ENCODE data around the gene STH. TPM values are rescaled to one million over a fixed set of nuclear protein-coding genes. Genes with fewer than 3 reads are reported as not detected.

STH gene
- total RNA-seq, 1 donor from 2014 or later = not detected

DNA sequence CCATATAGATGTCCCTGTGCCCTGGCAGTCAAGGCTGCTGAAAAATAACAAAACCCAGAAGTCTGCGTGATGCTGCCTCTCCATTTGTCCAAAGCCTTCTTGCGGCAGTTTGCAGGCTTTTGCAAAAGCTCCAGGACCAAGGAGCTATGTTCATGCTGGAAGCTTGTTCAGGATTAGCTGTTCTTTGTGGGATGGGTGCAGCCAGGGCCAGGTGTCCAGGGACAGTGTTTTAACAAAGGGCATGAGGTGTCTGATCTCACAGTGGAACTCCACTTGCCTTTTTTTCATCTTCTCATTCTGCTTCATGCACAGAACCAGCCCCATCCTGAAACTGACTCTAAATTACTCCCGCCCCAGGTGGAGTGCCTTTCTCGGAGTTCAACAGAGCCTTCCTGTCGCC is 31.7 kb upstream of the STH start:
- DNase-seq (ENCODE audit: low read depth) = no peak

DNA sequence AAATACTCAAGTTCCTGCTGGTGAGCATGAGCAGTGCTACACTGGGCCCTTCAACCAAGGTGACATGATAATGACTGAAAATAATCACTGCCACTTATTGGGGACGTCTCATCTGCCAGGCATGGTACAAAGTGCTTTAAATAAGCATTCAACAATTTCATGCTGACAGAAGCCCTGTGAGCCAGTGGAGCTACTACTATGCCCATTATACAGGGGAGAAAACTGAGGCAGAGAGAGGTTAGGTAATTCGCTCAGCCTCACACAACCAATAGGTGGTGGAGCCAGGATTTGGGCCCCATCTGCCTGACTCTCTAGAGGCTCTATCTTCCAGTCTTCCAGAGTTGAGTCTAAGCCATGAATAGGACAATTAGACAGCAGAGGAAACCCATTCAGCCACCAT is 30.3 kb upstream of the STH start:
- no peak for DNase-seq (ENCODE audit: low read depth)

DNA sequence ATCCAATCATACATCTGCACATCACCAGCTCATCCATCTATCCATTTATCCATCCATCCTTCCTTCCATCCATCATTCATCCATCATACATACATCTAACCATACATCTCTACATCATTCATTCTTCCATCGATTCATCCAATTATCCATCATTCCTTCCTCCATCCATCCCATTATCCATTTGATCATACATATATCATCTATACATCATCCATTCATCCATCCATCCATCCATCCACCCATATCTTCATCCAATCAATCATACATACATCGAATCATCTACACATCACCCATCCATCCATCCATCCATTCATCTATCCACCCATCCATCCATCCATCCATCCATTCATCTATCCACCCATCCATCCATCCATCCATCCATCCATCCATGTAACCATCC is 29.3 kb upstream of the STH start:
- no peak for DNase-seq (ENCODE audit: low read depth)

DNA sequence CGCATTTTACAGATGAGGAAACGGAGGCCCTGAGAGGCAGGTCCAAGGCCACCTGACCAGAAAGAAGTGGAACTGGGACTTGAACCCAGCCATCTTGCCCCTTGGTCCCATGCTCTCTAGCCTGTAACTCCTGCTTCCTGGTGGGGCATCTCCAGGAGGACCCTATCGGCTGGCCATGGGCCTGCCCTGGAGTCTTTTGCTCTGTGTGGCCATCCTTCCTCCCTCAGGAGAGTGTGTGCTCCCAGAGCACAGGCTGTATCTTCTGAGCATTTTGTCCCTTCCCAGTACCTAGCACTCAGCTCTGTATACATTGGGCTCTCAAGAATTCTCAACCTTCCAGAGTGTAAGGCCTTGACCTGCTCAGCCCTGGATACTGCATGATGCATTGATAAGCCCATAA is 28.4 kb upstream of the STH start:
- no peak for DNase-seq (ENCODE audit: low read depth)

DNA sequence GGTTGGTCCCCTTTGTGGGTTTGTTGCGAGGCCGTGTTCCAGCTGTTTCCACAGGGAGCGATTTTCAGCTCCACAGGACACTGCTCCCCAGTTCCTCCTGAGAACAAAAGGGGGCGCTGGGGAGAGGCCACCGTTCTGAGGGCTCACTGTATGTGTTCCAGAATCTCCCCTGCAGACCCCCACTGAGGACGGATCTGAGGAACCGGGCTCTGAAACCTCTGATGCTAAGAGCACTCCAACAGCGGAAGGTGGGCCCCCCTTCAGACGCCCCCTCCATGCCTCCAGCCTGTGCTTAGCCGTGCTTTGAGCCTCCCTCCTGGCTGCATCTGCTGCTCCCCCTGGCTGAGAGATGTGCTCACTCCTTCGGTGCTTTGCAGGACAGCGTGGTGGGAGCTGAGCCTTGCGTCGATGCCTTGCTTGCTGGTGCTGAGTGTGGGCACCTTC is 27.3 kb upstream of the STH start:
- no peak for DNase-seq (ENCODE audit: low read depth)

DNA sequence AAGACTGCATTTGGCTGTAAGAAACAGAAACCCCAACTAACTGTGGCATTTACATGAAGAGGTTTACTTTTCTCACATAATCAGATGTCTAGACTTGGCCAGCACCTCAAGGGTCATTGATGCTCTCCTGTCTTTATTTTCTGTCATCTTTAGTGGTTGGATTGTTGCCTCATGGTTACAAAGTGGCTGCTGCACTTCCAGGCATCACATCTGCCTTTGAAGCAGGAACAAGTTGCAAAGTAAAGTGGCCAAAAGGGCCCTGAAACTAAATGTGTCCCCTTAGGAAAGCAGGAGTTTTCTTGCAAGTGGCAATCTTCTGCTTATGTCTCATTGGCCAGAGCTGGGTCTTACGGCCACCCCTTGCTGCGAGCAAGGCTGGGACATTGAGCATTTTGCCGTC is 26.5 kb upstream of the STH start:
- no peak for DNase-seq (ENCODE audit: low read depth)

DNA sequence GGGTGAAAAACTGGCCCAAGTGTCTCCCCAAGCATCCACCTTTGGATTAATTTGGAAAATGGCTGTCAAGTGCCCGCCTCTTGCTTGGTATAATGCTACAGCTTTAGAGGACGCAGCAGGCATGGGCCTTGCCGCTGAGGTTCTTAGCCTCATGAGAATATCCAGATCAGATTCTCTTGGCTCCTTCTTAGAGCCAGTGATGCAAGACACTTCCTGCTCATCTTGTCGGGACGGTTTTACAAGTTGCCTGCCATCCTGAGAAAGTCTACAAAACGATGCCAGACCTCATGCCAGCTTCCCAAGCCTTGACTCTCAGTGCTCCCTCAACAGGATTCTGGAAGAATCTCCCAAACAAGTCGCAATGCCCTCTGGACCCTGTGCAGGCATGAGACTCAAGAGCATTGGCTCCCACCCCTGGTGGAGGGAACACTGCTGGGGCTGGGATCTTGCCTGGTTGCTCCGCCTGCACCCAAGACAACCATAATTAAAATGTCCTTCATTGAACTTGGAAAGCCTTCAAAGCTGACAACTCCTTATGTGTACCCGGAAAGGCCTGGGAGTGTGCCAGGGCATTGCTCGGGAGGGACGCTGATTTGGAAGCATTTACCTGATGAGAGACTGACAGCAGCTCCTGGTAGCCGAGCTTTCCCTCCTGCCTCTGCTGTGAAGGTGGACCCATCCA is 25.8 kb upstream of the STH start:
- DNase-seq (ENCODE audit: low read depth) = no peak

DNA sequence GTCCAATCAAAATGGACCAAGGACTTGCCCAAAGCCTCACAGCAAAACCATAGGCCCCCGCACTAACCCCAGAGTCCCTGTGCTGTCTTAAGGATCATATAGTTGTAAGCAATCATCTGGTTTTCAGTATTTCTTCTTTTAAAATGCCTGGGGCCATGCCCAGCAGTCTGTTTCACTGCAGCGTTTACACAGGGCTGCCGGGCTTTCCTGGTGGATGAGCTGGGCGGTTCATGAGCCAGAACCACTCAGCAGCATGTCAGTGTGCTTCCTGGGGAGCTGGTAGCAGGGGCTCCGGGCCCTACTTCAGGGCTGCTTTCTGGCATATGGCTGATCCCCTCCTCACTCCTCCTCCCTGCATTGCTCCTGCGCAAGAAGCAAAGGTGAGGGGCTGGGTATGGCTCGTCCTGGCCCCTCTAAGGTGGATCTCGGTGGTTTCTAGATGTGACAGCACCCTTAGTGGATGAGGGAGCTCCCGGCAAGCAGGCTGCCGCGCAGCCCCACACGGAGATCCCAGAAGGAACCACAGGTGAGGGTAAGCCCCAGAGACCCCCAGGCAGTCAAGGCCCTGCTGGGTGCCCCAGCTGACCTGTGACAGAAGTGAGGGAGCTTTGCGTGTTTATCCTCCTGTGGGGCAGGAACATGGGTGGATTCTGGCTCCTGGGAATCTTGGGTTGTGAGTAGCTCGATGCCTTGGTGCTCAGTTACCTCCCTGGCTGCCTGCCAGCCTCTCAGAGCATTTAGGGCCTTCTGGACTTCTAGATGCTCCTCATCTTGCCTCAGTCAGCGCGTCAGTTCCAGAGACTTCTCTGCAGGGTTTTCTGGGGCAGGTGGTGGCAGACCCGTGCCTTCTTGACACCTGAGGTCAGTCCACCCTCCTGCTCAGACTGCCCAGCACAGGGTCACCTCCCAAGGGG is 24.8 kb upstream of the STH start:
- DNase-seq (ENCODE audit: low read depth) = no peak

DNA sequence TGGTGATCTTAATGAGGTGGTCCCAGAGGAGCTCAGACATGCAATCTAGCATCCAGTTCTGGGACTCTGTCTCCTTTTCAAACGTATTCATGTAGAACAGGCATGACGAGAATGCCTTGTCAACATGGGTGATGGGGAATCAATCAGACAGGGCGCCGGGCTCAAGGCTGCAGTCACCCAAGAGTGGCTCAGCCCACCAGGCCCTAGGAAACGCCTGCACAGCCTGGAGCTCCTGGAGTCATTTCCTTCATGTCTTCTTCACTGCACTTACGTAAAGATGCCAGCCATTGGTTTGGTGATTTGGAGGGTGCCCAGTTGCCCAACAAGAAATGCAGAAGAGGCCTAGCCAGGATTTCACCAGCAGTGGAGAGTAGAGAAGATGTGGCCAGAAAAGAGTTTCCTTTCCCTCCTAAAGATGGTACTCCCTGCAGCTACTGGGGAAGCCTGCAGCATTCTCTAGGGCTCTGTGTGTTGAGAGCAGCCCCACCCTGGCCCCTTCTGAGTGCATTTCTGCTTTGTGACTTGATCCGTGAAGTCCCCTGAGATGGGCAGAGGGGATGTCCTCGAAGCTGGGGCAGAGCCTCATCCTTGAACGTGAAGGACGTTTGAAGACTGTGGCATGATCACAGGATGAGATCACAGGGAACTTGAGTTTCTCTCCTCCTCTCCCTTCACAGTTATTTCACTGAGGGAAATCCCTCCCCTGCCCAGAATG is 24.0 kb upstream of the STH start:
- no peak for DNase-seq (ENCODE audit: low read depth)

DNA sequence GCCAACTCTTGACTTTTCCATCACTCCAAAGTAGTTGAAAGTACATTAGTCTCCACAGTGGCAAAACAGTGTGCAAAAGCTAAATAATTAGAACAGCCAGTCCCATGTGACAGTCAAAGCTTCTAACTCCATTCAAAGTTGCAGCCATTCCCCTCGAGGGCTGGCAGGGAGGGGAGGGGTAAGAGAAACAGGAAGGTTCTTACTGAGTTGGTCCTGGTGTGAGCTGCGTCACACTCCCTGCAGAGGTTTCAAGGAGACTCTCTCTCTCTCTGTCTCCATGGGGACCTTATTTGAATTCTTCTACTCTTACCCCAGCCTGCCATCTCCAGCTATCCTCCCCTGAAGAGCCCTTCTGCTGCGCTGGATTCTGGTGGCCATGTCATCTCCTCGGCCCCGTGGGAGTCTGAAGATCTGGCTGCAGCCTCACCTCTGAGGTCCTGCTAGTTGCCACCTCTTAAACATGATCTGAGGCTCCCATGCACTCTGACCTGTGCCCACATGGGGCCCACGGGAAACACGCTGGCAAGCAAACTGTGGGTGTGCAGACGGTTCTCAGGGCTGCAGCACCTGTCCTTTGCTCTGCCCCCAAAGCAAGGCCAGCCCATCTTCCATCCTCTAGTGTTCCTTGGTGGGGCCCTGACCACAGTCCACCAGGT is 23.3 kb upstream of the STH start:
- DNase-seq (ENCODE audit: low read depth) = no peak

DNA sequence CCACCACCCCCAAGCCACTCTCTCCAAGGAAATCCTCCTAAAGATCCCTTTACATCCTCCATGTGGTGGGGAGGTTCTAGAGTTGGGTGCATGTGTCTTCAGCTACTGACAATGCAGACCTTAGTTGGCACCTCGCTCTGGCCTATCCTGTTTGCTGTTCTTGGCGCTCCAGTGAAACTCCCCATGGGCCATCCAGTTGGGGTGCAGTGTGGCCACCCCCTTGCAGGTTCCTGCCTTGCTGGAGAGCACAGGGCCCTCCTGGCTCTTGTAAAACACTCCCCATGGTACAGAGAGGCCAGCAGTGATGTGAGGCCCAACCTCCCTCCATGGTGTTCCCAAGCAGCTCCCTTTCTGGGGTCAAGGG is 22.7 kb upstream of the STH start:
- DNase-seq (ENCODE audit: low read depth) = no peak

DNA sequence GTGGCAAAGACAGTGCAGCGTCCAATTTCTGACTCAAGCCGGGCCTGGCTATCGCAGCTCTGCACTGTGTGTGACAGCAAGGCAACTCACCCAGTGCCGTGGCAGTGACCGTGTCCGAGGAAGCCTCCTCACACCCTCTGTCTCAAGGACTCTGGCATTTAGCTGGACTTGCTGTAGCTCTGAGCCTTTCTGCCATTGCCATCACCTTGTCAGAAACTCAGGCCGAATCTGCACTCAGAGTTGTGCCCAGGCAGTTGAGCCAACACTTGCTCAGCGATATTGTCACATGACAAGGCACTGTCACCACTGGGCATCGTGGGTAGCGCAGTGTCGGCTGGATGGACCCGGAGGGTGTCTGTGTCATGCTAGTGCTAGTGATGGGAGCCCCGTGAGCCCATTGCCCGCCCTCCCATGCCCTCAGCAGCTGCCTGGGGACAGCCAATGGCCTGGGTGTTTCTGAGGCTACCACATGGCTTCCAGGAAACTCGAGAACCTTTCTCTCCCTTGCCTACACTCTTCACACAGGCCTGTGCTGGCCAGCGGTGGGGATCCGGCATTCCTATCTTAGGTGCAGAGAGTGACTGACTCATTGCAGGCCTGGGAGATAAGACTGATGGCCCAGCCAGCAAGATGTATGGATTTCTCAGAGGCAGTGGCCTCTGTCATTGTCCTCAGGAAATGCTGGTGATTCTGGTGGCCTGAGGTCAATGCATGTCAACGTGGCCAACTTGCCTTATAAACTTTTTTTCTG is 22.1 kb upstream of the STH start:
- peak; percentile 26 for DNase-seq (ENCODE audit: low read depth)

DNA sequence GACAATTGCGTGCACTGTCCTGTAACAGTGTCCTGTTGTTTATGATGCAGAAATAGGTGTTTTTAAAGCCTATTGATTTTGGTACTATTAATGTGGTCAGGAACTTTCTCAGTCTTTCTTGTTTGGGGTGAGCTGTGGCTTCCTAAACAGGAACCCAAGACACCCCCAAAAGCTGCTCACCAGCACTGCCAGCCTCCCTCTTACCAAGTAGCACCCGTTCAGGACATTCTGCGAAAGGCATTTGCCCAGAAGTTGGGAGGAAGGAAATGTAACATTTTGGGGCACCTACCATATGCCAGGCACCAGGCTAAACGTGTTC is 21.6 kb upstream of the STH start:
- no peak for DNase-seq (ENCODE audit: low read depth)

DNA sequence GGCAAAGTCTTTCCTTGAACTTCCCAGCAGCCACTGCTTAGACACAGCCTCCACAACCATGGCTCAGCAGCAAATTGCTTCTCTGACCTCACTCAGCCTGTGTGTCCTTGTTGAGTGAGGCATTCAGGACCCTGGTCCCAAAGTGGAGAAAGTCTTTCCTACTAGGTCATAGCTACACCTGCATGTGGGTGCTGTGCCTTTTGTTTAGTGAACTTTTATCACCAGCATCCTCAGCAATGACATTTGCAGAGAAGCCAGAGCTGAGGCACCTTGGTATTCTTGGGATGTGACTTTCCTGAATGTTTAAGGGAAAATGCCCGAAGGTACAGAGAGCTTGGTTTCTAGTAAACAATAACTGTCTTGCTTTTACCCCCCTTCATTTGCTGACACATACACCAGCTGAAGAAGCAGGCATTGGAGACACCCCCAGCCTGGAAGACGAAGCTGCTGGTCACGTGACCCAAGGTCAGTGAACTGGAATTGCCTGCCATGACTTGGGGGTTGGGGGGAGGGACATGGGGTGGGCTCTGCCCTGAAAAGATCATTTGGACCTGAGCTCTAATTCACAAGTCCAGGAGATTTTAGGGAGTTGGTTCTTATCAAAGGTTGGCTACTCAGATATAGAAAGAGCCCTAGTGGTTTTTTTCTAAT is 20.9 kb upstream of the STH start:
- DNase-seq (ENCODE audit: low read depth) = no peak

DNA sequence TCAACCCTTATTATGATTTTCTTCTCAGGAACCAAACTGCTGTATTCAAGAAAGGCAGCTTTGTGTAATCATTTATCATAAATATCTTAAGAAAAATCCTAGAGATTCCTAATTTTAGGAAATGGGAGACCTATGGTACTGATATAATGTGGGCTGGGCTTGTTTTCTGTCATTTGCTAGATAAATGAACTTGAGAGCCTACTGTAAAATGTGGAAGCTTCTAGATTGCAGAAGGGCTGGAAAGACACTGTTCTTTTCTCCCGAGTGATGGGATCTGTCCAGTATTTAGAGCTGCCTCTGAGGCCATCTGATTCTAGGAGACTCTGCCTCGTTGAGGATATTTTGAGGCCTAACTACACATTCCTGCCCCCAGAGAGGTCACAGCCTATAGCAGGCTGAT is 19.9 kb upstream of the STH start:
- DNase-seq (ENCODE audit: low read depth) = no peak

DNA sequence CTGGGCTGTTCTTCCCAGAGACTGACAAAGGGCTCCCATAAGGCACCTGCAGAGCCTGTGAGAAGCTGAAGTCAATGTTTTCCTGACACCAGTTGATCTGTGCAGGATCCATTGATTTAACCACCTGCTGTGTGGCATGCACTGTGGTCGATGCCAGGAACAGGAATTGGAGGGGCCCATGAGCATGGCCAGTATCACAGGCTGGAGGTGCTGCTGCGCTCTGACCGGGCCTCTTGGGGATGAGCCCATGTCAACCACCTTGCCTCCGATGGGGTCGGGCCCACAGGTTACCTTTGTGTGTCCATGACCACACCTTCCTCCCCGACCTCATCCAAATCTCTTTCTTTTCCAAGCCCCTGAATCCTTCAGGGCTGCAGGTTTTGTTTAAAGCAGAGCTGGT is 18.2 kb upstream of the STH start:
- DNase-seq (ENCODE audit: low read depth) = no peak

DNA sequence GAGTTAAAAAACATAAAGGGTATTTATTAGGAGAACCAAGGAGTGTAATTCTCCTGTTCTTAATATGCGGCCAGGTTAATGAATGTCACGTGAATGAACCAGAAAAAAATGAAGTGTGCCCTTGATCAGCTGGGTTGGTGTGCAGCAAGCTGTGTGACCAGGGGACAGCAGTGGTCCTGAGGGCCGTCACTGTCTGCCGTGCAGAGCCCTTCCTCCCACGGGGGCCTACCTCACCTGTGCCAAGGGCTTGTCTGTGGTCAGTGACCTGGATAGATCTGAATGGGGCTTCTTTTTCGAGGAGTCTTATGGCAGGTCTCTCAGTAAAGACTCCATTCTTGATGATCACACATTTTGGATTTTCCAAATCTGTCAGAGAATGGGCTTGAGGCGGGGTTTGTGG is 17.7 kb upstream of the STH start:
- DNase-seq (ENCODE audit: low read depth) = no peak

DNA sequence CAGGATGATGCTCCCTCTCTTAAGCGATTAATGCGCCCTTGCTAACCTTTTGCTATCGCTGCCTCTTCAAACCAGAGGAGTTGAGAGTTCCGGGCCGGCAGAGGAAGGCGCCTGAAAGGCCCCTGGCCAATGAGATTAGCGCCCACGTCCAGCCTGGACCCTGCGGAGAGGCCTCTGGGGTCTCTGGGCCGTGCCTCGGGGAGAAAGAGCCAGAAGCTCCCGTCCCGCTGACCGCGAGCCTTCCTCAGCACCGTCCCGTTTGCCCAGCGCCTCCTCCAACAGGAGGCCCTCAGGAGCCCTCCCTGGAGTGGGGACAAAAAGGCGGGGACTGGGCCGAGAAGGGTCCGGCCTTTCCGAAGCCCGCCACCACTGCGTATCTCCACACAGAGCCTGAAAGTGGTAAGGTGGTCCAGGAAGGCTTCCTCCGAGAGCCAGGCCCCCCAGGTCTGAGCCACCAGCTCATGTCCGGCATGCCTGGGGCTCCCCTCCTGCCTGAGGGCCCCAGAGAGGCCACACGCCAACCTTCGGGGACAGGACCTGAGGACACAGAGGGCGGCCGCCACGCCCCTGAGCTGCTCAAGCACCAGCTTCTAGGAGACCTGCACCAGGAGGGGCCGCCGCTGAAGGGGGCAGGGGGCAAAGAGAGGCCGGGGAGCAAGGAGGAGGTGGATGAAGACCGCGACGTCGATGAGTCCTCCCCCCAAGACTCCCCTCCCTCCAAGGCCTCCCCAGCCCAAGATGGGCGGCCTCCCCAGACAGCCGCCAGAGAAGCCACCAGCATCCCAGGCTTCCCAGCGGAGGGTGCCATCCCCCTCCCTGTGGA is 16.0 kb upstream of the STH start:
- no peak for DNase-seq (ENCODE audit: low read depth)

DNA sequence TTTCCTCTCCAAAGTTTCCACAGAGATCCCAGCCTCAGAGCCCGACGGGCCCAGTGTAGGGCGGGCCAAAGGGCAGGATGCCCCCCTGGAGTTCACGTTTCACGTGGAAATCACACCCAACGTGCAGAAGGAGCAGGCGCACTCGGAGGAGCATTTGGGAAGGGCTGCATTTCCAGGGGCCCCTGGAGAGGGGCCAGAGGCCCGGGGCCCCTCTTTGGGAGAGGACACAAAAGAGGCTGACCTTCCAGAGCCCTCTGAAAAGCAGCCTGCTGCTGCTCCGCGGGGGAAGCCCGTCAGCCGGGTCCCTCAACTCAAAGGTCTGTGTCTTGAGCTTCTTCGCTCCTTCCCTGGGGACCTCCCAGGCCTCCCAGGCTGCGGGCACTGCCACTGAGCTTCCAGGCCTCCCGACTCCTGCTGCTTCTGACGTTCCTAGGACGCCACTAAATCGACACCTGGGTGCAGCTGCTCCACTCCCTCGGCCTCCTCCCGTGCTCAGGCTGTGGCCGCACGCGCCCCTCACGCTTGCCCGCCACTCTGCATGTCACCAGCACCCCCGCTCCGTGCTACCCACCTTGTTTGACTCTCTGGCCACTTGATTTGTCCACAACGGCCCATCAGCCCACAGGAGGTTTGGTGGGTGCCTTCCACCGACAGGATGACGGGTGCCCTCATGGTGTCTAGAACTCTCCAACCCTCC is 15.3 kb upstream of the STH start:
- no peak for DNase-seq (ENCODE audit: low read depth)
